ENCODE data around the gene ZNF385B. TPM values are rescaled to one million over a fixed set of nuclear protein-coding genes. Genes with fewer than 3 reads are reported as not detected.
A peak's percentile ranks its signal among the peaks of the same experiment; 100 is the strongest.

The ZNF385B gene
- total RNA-seq, 5 donors from 2014 or later (not counting 1 experiment from before 2014, with no cell fraction given): 0.12 TPM; not detected in 4

DNA sequence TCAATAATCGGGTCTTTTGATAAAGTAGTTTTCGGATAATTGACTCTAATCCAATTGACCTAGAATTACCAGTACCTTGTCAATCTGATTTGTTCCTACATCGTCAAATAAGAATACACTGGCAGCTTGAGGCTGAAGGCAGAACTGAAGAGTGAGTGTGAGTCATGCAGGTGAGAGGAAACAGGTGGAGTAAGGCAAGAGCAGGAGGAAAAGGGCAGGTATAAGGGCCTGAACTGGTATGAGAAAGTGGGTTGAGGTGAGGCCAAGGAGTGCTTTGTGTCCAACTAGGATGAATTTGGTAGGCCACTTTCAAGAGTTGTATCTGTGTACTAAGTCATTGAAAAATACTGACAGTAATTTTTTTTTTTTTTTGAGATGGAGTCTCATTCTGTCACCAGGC lies 186.0 kb downstream of the ZNF385B start:
- Mint-ChIP-seq H3K4me3 (no peak overlapping the region), H3K27ac (no peak overlapping the region), H3K9me3 (peaks cover 0 to 4% (median 0%) of the 10 kb centered on the region in 3 donors), H3K4me1 (no peaks in the 10 kb centered on the region), H3K36me3 (no peaks in the 10 kb centered on the region), H3K27me3 (peaks cover 0 to 5% of the 10 kb centered on the region in 2 donors)
- no peaks in the 10 kb centered on the region for H3K36me3 ChIP-seq (ENCODE audit: control insufficient read depth in 2 of 2, extremely low read depth in 1 of 2, insufficient read depth in 1 of 2, low read length in 1 of 2)
- POLR2A ChIA-PET: no interaction called here
- 100% methylated on average over 1 of the region's 3 CpGs for WGBS (ENCODE audit: insufficient coverage)
- ATAC-seq (replicated peaks in 1 of 4) (no peak), DNase-seq (no peak)
- H3K27ac ChIP-seq (ENCODE audit: low read length): no peak overlapping the region
- H3K4me3 ChIP-seq (ENCODE audit: control insufficient read depth in 1 of 2, extremely low read depth in 1 of 2, low read length in 1 of 2): no peak overlapping the region
- CTCF ChIA-PET: no interaction called here
- H3K9me3 ChIP-seq: no peaks in the 10 kb centered on the region
- H3K27me3 ChIP-seq (replicated peaks in 1 of 2; ENCODE audit: control insufficient read depth in 2 of 2, extremely low read depth in 1 of 2, insufficient read depth in 2 of 2, low read length in 1 of 2): no peaks in the 10 kb centered on the region
- no peaks in the 10 kb centered on the region for H3K4me1 ChIP-seq (ENCODE audit: control insufficient read depth in 1 of 2, extremely low read depth in 1 of 2, insufficient read depth in 2 of 2, low read length in 2 of 2)

DNA sequence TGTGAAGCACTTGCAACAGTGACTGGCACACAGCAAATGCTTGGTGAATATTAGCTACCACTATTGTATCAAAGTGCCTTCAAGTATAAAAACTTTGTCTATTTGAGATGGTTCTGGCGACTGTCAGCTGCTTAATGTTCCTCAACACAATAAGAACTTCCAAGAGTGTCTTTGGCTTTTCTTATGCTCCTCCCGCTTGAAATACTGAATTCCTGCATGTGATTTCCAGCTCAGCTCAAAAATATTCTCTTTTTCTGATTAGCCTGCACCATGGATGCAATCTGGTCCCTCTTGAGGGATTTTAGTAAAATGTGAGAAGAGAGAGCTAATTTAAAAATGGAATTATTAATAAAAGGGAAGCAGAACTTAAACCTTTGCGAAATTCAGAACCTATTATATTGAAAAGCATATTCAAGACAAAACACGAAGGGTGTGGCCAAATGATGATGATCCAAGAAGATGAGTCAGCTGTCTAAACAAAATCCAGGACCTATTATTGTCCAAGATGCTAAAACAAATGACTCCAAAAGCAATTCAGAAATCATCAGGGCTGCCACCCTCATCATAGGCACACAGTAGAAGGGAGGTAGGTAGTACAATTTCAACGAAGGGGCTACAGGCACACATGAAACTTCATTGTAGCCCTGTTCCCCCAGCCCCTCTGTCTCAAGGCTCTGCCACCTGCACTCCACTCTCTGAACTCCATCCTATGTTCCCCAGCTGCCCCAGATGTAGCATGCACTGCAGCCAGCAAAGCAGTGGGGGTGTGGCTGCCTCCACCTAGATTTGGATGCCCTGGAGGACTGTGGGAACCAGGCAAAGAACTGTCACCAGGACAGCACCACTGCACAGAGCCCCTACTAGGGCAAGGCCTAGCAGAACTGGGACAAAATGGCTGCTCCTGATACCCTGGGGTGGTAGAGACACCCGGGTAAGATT lies 190.1 kb downstream of the ZNF385B start:
- ChIA-PET CTCF (no interaction called here), POLR2A (no interaction called here)
- 83% methylated on average over 2 of the region's 6 CpGs for WGBS (ENCODE audit: insufficient coverage)
- H3K9me3 Mint-ChIP-seq: peaks cover 0 to 4% (median 0%) of the 10 kb centered on the region in 3 donors
- H3K4me3 ChIP-seq (ENCODE audit: control insufficient read depth in 1 of 2, extremely low read depth in 1 of 2, low read length in 1 of 2): no peak overlapping the region
- H3K4me3 Mint-ChIP-seq: no peak overlapping the region
- H3K36me3 Mint-ChIP-seq: no peaks in the 10 kb centered on the region
- H3K9me3 ChIP-seq: no peaks in the 10 kb centered on the region
- H3K36me3 ChIP-seq (ENCODE audit: control insufficient read depth in 2 of 2, extremely low read depth in 1 of 2, insufficient read depth in 1 of 2, low read length in 1 of 2): no peaks in the 10 kb centered on the region
- H3K4me1 Mint-ChIP-seq: no peaks in the 10 kb centered on the region
- H3K27me3 ChIP-seq (replicated peaks in 1 of 2; ENCODE audit: control insufficient read depth in 2 of 2, extremely low read depth in 1 of 2, insufficient read depth in 2 of 2, low read length in 1 of 2): no peaks in the 10 kb centered on the region
- H3K4me1 ChIP-seq (ENCODE audit: control insufficient read depth in 1 of 2, extremely low read depth in 1 of 2, insufficient read depth in 2 of 2, low read length in 2 of 2): no peaks in the 10 kb centered on the region
- H3K27ac Mint-ChIP-seq: no peak overlapping the region
- no peak overlapping the region for H3K27ac ChIP-seq (ENCODE audit: low read length)
- ATAC-seq (replicated peaks in 1 of 4): peak in 1 of 4 experiments; percentile 34
- DNase-seq: no peak
- H3K27me3 Mint-ChIP-seq: peaks cover 0 to 5% of the 10 kb centered on the region in 2 donors

DNA sequence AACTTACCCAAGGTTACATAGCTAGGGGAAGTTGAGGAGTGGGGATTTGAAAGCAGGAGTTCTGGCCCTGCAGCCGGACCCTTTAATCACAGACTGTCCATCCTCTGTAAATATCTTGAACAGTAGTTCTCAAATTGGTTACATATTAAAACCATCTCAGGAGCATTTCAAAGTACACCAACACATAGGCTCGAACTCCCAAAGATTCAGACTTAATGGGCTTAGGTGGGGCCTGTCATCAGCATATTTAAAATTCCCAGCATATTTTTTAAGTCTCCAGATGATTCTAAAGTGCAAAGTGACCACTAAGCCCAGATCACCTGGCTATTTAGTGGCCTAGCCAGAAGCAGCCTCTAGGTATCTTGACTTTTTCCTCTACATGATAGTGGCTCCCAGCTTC lies 192.2 kb downstream of the ZNF385B start:
- no peak for DNase-seq
- Histone ChIP-seq H3K27me3 (replicated peaks in 1 of 2; ENCODE audit: control insufficient read depth in 2 of 2, extremely low read depth in 1 of 2, insufficient read depth in 2 of 2, low read length in 1 of 2) (no peaks in the 10 kb centered on the region), H3K36me3 (ENCODE audit: control insufficient read depth in 2 of 2, extremely low read depth in 1 of 2, insufficient read depth in 1 of 2, low read length in 1 of 2) (no peaks in the 10 kb centered on the region), H3K4me3 (ENCODE audit: control insufficient read depth in 1 of 2, extremely low read depth in 1 of 2, low read length in 1 of 2) (no peak overlapping the region), H3K9me3 (no peaks in the 10 kb centered on the region), H3K4me1 (ENCODE audit: control insufficient read depth in 1 of 2, extremely low read depth in 1 of 2, insufficient read depth in 2 of 2, low read length in 2 of 2) (no peaks in the 10 kb centered on the region), H3K27ac (ENCODE audit: low read length) (no peak overlapping the region)
- POLR2A ChIA-PET: no interaction called here
- H3K4me1 Mint-ChIP-seq: no peaks in the 10 kb centered on the region
- H3K36me3 Mint-ChIP-seq: no peaks in the 10 kb centered on the region
- H3K27me3 Mint-ChIP-seq: no peaks in the 10 kb centered on the region
- no peak overlapping the region for H3K4me3 Mint-ChIP-seq
- CTCF ChIA-PET: no interaction called here
- ATAC-seq (replicated peaks in 1 of 4): no peak
- no peaks in the 10 kb centered on the region for H3K9me3 Mint-ChIP-seq
- 17% methylated on average over 1 of the region's 2 CpGs for WGBS (ENCODE audit: insufficient coverage)
- no peak overlapping the region for H3K27ac Mint-ChIP-seq

DNA sequence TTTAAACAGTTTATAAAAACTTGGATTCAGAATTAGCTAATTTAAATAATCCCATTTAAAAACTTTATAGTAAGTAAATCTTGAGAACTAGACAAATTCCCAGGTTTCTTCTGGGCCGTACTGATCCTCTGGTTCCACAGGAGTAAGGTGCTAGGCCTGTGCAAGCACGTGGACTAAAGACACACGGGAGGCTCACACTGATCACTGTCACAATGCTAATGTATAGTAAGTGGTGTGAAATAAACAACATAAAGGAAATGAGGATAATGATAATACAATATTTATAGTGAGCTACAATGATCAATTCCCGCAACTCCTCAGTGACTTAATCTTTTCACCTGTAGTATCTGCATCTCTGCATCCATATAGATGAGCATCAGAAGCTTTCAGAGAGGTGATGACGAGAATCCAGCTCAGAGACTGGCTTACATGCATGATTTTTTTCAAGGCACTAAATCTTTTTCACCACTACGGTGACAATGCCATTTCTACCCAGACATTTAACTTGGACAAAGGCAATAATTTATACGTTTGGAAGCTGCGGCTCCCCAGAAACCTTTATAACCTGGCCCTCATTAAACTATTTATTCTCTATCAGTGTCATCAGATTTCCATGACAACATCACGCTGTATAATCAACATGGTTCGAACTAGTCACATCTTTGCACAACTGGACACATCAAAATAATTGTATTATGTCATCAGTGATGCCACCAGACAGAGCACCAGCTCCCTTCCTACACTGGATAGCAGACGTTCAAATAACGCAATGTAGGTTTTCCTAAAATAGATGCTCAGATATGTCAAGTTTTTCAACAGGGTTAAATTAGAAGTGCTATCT lies 196.2 kb downstream of the ZNF385B start:
- 93% methylated on average over 5 of the region's 12 CpGs for WGBS (ENCODE audit: insufficient coverage)
- H3K4me3 ChIP-seq (ENCODE audit: control insufficient read depth in 1 of 2, extremely low read depth in 1 of 2, low read length in 1 of 2): no peak overlapping the region

DNA sequence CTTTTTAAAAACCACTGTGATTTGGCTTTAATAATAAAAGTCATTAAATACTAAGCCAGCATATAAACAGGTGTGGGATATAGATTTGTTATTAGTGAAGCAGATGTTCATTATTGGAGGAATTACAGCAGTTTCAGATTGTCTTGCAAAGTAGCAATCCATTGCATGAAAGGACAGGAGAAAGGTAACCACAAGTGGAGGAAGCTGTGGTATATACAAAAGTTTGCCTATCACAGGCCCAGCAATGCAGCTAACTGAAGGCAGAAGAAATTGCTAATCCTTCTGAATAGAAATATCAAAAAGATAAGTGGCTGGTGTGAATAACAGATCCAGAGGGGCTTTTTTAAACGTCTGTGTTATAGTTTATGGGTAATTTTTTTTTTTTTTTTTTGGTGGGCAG lies 199.4 kb downstream of the ZNF385B start:
- H3K27ac Mint-ChIP-seq: no peak overlapping the region
- no peaks in the 10 kb centered on the region for H3K4me1 Mint-ChIP-seq
- Histone ChIP-seq H3K9me3 (no peaks in the 10 kb centered on the region), H3K4me3 (ENCODE audit: control insufficient read depth in 1 of 2, extremely low read depth in 1 of 2, low read length in 1 of 2) (no peak overlapping the region), H3K27me3 (replicated peaks in 1 of 2; ENCODE audit: control insufficient read depth in 2 of 2, extremely low read depth in 1 of 2, insufficient read depth in 2 of 2, low read length in 1 of 2) (no peaks in the 10 kb centered on the region), H3K36me3 (ENCODE audit: control insufficient read depth in 2 of 2, extremely low read depth in 1 of 2, insufficient read depth in 1 of 2, low read length in 1 of 2) (no peaks in the 10 kb centered on the region), H3K27ac (ENCODE audit: low read length) (no peak overlapping the region), H3K4me1 (ENCODE audit: control insufficient read depth in 1 of 2, extremely low read depth in 1 of 2, insufficient read depth in 2 of 2, low read length in 2 of 2) (no peaks in the 10 kb centered on the region)
- POLR2A ChIA-PET: no interaction called here
- DNase-seq (no peak), ATAC-seq (replicated peaks in 1 of 4) (no peak)
- H3K27me3 Mint-ChIP-seq: no peaks in the 10 kb centered on the region
- no peaks in the 10 kb centered on the region for H3K9me3 Mint-ChIP-seq
- CTCF ChIA-PET: no interaction called here
- no peaks in the 10 kb centered on the region for H3K36me3 Mint-ChIP-seq
- no CpG with 5 or more reads among the region's 1 CpG for WGBS (ENCODE audit: insufficient coverage)
- no peak overlapping the region for H3K4me3 Mint-ChIP-seq

More for the DNA sequence above, 196.2 kb downstream of the ZNF385B start:
- DNase-seq: no peak
- ChIA-PET POLR2A (interaction anchor here in 1 of 2 donors (0.7 kb wide), 1 partner anchor 21 kb away, joined by 3 read pairs; no protein-coding TSS in a partner anchor), CTCF (interaction anchor here in 1 of 2 donors (0.7 kb wide), 1 partner anchor 14 kb away, joined by 3 read pairs; no protein-coding TSS in a partner anchor)
- H3K9me3 ChIP-seq: no peaks in the 10 kb centered on the region
- Mint-ChIP-seq H3K9me3 (no peaks in the 10 kb centered on the region), H3K36me3 (no peaks in the 10 kb centered on the region), H3K27me3 (no peaks in the 10 kb centered on the region), H3K4me1 (no peaks in the 10 kb centered on the region), H3K4me3 (no peak overlapping the region), H3K27ac (no peak overlapping the region)
- no peaks in the 10 kb centered on the region for H3K27me3 ChIP-seq (replicated peaks in 1 of 2; ENCODE audit: control insufficient read depth in 2 of 2, extremely low read depth in 1 of 2, insufficient read depth in 2 of 2, low read length in 1 of 2)
- H3K4me1 ChIP-seq (ENCODE audit: control insufficient read depth in 1 of 2, extremely low read depth in 1 of 2, insufficient read depth in 2 of 2, low read length in 2 of 2): no peaks in the 10 kb centered on the region
- ATAC-seq (replicated peaks in 1 of 4): no peak
- H3K27ac ChIP-seq (ENCODE audit: low read length): no peak overlapping the region
- H3K36me3 ChIP-seq (ENCODE audit: control insufficient read depth in 2 of 2, extremely low read depth in 1 of 2, insufficient read depth in 1 of 2, low read length in 1 of 2): no peaks in the 10 kb centered on the region

DNA sequence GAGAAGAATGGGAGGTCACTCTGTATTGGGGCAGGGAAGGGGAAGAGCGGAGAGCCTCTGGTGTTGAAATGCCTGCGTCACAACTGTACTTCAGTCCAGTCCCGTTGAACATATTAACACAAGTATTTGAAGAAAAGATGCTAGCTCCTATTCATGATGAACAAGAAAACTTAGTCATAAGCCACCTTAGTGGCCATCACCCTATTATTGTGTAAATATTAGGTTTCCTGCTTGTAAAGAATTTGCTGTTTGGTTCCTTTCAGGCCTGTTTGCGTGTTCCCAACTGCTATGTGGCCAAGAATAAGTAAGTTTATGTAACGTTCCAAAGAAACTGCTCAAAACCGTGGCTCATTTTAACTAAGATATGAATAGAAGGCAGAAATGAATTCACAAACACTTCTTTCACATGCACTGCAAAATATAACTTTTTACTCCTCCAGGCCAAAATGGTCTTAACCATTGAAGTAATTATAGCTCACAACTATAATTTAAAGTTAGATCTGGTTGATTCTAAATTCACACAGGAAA lies 204.3 kb downstream of the ZNF385B start:
- DNase-seq: no peak
- no CpG with 5 or more reads among the region's 6 CpGs for WGBS (ENCODE audit: insufficient coverage)
- Histone ChIP-seq H3K27me3 (replicated peaks in 1 of 2; ENCODE audit: control insufficient read depth in 2 of 2, extremely low read depth in 1 of 2, insufficient read depth in 2 of 2, low read length in 1 of 2) (no peaks in the 10 kb centered on the region), H3K27ac (ENCODE audit: low read length) (no peak overlapping the region), H3K36me3 (ENCODE audit: control insufficient read depth in 2 of 2, extremely low read depth in 1 of 2, insufficient read depth in 1 of 2, low read length in 1 of 2) (no peaks in the 10 kb centered on the region), H3K4me1 (ENCODE audit: control insufficient read depth in 1 of 2, extremely low read depth in 1 of 2, insufficient read depth in 2 of 2, low read length in 2 of 2) (no peaks in the 10 kb centered on the region), H3K4me3 (ENCODE audit: control insufficient read depth in 1 of 2, extremely low read depth in 1 of 2, low read length in 1 of 2) (no peak overlapping the region), H3K9me3 (no peaks in the 10 kb centered on the region)
- no peak for ATAC-seq (replicated peaks in 1 of 4)
- Mint-ChIP-seq H3K9me3 (no peaks in the 10 kb centered on the region), H3K4me1 (no peaks in the 10 kb centered on the region), H3K36me3 (no peaks in the 10 kb centered on the region), H3K27ac (no peak overlapping the region), H3K27me3 (no peaks in the 10 kb centered on the region), H3K4me3 (no peak overlapping the region)
- POLR2A ChIA-PET: no interaction called here
- CTCF ChIA-PET: no interaction called here

All from T-cell (primary cell).